ENCODE results near the gene ZNF197. TPM values are rescaled to one million over a fixed set of nuclear protein-coding genes. Genes with fewer than 3 reads are reported as not detected.

Gene ZNF197
- total RNA-seq, 4 donors from 2014 or later: 20.1 to 27.5 (median 21.6) TPM

DNA sequence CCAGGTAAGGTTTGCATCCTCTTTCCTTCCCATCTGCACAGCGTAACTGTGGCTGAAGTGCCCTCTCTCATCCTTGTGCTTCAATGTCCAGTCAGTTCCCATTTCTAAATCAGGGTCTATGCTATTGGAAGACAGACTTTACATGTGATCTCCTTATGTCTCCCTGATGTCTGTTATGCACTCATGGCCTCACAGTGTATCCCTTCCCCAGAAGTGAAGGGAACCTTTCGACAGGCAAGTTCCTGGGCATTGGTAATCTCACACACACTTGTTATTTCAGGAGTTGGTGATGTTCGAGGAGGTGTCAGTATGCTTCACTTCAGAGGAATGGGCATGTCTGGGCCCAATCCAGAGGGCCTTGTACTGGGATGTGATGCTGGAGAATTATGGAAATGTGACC lies 7.4 kb downstream of the ZNF197 start:
- 97 to 100% methylated on average over 3 of the region's 3 CpGs for WGBS, 2 donors
- DNase-seq (ENCODE audit: low spot score in 2 of 2): no peak
- no peak overlapping the region for H3K27ac ChIP-seq
- H3K4me3 ChIP-seq: no peak overlapping the region
- peaks cover 0 to 85% (median 21%) of the 10 kb centered on the region in 3 donors for H3K36me3 ChIP-seq
- peaks cover 0 to 13% (median under 1%) of the 10 kb centered on the region in 4 donors for H3K4me1 ChIP-seq
- peaks cover 0 to 20% (median 10%) of the 10 kb centered on the region in 4 donors for H3K9me3 ChIP-seq
- TF ChIP-seq EP300 (IDR thresholded peaks at IDR 0.05): no peak
- TF ChIP-seq POLR2A (IDR thresholded peaks at IDR 0.05): no peak
- TF ChIP-seq, protein P1, sequence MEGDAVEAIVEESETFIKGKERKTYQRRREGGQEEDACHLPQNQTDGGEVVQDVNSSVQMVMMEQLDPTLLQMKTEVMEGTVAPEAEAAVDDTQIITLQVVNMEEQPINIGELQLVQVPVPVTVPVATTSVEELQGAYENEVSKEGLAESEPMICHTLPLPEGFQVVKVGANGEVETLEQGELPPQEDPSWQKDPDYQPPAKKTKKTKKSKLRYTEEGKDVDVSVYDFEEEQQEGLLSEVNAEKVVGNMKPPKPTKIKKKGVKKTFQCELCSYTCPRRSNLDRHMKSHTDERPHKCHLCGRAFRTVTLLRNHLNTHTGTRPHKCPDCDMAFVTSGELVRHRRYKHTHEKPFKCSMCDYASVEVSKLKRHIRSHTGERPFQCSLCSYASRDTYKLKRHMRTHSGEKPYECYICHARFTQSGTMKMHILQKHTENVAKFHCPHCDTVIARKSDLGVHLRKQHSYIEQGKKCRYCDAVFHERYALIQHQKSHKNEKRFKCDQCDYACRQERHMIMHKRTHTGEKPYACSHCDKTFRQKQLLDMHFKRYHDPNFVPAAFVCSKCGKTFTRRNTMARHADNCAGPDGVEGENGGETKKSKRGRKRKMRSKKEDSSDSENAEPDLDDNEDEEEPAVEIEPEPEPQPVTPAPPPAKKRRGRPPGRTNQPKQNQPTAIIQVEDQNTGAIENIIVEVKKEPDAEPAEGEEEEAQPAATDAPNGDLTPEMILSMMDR (IDR thresholded peaks at IDR 0.05): no peak
- no peaks in the 10 kb centered on the region for H3K27me3 ChIP-seq

DNA sequence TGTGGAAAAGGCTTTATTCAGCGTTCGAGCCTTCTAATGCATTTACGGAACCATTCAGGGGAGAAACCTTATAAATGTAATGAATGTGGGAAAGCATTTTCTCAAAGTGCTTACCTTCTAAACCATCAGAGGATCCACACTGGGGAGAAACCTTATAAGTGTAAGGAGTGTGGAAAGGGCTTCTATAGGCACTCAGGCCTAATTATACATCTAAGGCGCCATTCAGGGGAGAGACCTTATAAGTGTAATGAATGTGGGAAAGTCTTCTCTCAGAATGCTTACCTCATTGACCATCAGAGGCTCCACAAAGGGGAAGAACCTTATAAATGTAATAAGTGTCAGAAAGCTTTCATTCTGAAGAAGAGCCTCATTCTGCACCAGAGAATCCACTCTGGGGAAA lies 17.5 kb downstream of the ZNF197 start:
- no peak for DNase-seq (ENCODE audit: low spot score in 2 of 2)
- H3K4me1 ChIP-seq: no peaks in the 10 kb centered on the region
- 97 to 99% methylated on average over 4 of the region's 4 CpGs for WGBS, 2 donors
- peaks cover 0 to 84% (median 34%) of the 10 kb centered on the region in 4 donors for H3K9me3 ChIP-seq
- no peak overlapping the region for H3K4me3 ChIP-seq
- no peaks in the 10 kb centered on the region for H3K27me3 ChIP-seq
- no peak overlapping the region for H3K27ac ChIP-seq
- TF ChIP-seq, protein P1 (IDR thresholded peaks at IDR 0.05): no peak
- TF ChIP-seq EP300 (IDR thresholded peaks at IDR 0.05) (no peak), POLR2A (IDR thresholded peaks at IDR 0.05) (no peak)
- H3K36me3 ChIP-seq: peaks cover 3 to 75% (median 26%) of the 10 kb centered on the region in 3 donors

DNA sequence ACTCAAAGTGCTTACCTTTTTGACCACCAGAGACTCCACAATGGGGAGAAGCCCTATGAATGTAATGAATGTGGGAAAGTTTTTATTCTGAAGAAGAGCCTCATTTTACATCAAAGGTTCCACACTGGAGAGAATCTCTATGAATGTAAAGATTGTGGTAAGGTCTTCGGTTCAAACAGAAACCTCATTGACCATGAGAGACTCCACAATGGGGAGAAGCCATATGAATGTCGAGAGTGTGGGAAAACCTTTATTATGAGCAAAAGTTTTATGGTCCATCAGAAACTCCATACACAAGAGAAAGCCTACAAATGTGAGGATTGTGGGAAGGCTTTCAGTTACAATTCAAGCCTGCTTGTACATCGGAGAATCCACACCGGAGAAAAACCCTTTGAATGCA lies 18.2 kb downstream of the ZNF197 start:
- no peak for TF ChIP-seq EP300 (IDR thresholded peaks at IDR 0.05)
- TF ChIP-seq, protein P1 (IDR thresholded peaks at IDR 0.05): no peak
- no peak for TF ChIP-seq POLR2A (IDR thresholded peaks at IDR 0.05)
- Histone ChIP-seq H3K4me3 (no peak overlapping the region), H3K27me3 (no peaks in the 10 kb centered on the region), H3K27ac (no peak overlapping the region), H3K9me3 (peaks cover 0 to 78% (median 31%) of the 10 kb centered on the region in 4 donors), H3K36me3 (peaks cover 3 to 69% (median 26%) of the 10 kb centered on the region in 3 donors), H3K4me1 (peaks cover 0 to under 1% (median 0%) of the 10 kb centered on the region in 4 donors)
- DNase-seq (ENCODE audit: low spot score in 2 of 2): no peak
- WGBS, 2 donors: 96 to 98% methylated on average over 4 of the region's 4 CpGs

DNA sequence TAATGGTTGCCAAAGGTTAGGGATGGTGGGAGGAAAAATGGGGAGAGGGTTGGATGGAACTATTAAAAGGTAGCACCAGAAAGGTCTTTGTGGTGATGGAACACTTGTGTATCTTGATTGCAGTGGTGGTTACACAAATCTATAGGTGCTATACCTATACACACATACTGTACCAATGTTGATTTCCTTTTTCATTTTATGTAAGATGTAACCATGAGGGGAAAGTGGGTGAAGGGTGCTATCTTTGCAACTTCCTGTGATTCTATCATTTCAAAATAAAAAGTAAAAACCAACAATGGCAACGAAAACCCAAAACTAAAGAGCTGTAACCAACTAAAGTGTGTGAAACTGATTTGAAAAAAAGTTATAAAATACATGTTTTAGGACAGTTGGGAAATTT lies 22.9 kb downstream of the ZNF197 start:
- Histone ChIP-seq H3K27ac (no peak overlapping the region), H3K27me3 (no peaks in the 10 kb centered on the region), H3K36me3 (peaks cover under 1 to 45% (median 20%) of the 10 kb centered on the region in 3 donors), H3K4me1 (peaks cover 0 to 18% (median 0%) of the 10 kb centered on the region in 4 donors), H3K4me3 (no peak overlapping the region), H3K9me3 (peaks cover 0 to 33% (median 9%) of the 10 kb centered on the region in 4 donors)
- DNase-seq (ENCODE audit: low spot score in 2 of 2): no peak
- WGBS, 2 donors: 89 to 92% methylated on average over 1 of the region's 1 CpG
- TF ChIP-seq, protein P1 (IDR thresholded peaks at IDR 0.05): no peak
- TF ChIP-seq EP300 (IDR thresholded peaks at IDR 0.05) (no peak), POLR2A (IDR thresholded peaks at IDR 0.05) (no peak)

DNA sequence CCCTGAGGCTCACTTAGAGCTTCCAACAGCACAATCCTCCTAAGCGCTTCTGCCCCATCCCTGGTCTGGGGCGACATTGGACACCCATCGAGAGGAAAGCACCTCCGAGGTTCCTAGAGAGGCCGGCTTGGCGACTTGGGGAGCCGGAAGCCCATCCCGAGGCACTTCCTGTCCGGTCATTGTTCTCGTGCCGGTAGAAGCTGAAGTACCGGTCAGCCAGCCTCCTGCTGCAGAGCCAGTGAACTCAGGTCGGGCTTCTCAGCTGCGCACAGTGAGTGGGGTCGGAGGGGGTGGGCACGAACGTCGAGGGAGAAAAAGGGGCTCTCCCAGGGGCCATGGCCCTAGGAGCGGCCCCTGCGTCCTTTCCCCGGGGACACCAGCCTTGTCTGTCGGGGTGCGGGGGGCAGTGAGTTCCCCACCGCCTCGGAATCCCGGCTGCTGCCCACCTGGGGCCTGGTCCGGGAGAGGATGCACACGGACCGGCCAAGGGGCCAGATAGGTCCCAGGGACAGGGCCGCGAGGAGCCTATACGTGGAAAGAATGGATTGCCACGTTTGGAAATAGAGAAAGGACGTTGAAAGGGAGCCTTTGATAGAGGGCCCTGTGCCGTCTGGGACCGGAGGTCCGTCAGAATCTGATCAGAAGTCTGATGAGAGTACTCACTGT lies 23.9 kb downstream of the ZNF197 start, which contains the start of gene ZNF35:
Gene ZNF35, plus strand, starts transcription at position 169 of the 666 bp plus-strand sequence. CDS start 2,336 bp downstream, outside the sequence.
- no peaks in the 10 kb centered on the region for H3K27me3 ChIP-seq
- H3K4me3 ChIP-seq: peak within 1 kb of the TSS; percentile 42 to 94 (median 84)
- H3K27ac ChIP-seq: peak within 1 kb of the TSS in 3 of 4 donors; percentile 57 to 80 (median 62)
- peaks cover 0 to 29% (median 2%) of the 10 kb centered on the region in 4 donors for H3K9me3 ChIP-seq
- 0 to 1% methylated on average over 29 to 34 of the region's 37 CpGs for WGBS, 2 donors
- peaks cover 0 to 18% (median 0%) of the 10 kb centered on the region in 4 donors for H3K4me1 ChIP-seq
- DNase-seq (ENCODE audit: low spot score in 2 of 2): peak; percentile 21 to 38
- peaks cover 0 to 45% (median 23%) of the 10 kb centered on the region in 3 donors for H3K36me3 ChIP-seq
- TF ChIP-seq EP300 (IDR thresholded peaks at IDR 0.05): peak in 1 of 2 donors; percentile 52
- TF ChIP-seq, protein P1 (IDR thresholded peaks at IDR 0.05): no peak
- TF ChIP-seq POLR2A (IDR thresholded peaks at IDR 0.05): no peak

Measured in tibial nerve (tissue), 4 donors.